Measurements from ENCODE around the gene POLR2I.
A peak's percentile ranks its signal among the peaks of the same experiment; 100 is the strongest.

POLR2I gene

GRCh38 chr19:36114721-36115452 lies at the start of gene POLR2I:
Gene POLR2I (minus strand): TSS chr19:36114875. CDS start chr19:36114856, 19 bp downstream.
- H3K4me3 ChIP-seq (ENCODE audit: low read depth, low read length) = peak within 1 kb of the TSS; percentile 91
- TF ChIP-seq CTCF (IDR thresholded peaks at IDR 0.05; ENCODE audit: low read depth, low read length) = no peak

GRCh38 chr19:36163813-36164212 lies 49.1 kb upstream of the POLR2I start:
- TF ChIP-seq CTCF (IDR thresholded peaks at IDR 0.05; ENCODE audit: low read depth, low read length) = no peak
- no peak overlapping the region for H3K4me3 ChIP-seq (ENCODE audit: low read depth, low read length)

GRCh38 chr19:36160821-36161596 lies 46.3 kb upstream of the POLR2I start:
- no peak overlapping the region for H3K4me3 ChIP-seq (ENCODE audit: low read depth, low read length)
- no peak for TF ChIP-seq CTCF (IDR thresholded peaks at IDR 0.05; ENCODE audit: low read depth, low read length)

GRCh38 chr19:36153126-36153525 lies 38.5 kb upstream of the POLR2I start:
- no peak overlapping the region for H3K4me3 ChIP-seq (ENCODE audit: low read depth, low read length)
- no peak for TF ChIP-seq CTCF (IDR thresholded peaks at IDR 0.05; ENCODE audit: low read depth, low read length)

- no peak for TF ChIP-seq CTCF (IDR thresholded peaks at IDR 0.05; ENCODE audit: low read depth, low read length)
- no peak within 1 kb of the TSS for H3K4me3 ChIP-seq (ENCODE audit: low read depth, low read length)
These were observed 37.8 kb upstream of the POLR2I start, which contains the start of gene COX7A1 for GRCh38 chr19:36152352-36153091. Gene COX7A1 (minus strand): TSS chr19:36152447. CDS start chr19:36152407, 40 bp downstream.

- no peak for TF ChIP-seq CTCF (IDR thresholded peaks at IDR 0.05; ENCODE audit: low read depth, low read length)
- no peak overlapping the region for H3K4me3 ChIP-seq (ENCODE audit: low read depth, low read length)
These were observed 37.3 kb upstream of the POLR2I start for GRCh38 chr19:36152019-36152351.
